ENCODE data around the gene NCOA6. TPM values are rescaled to one million over a fixed set of nuclear protein-coding genes. Genes with fewer than 3 reads are reported as not detected.
A peak's percentile ranks its signal among the peaks of the same experiment; 100 is the strongest.

The NCOA6 gene
- total and polyA plus RNA-seq, 5 donors from 2014 or later = 1.7 to 31.5 (median 3.9) TPM

- Mint-ChIP-seq H3K27ac (peak overlapping the region in 1 of 3 donors; percentile 61), H3K27me3 (no peaks in the 10 kb centered on the region), H3K4me1 (peaks cover 0 to 5% (median 3%) of the 10 kb centered on the region in 4 donors), H3K36me3 (peaks cover 37% of the 10 kb centered on the region), H3K9me3 (no peaks in the 10 kb centered on the region), H3K4me3 (no peak overlapping the region)
- ATAC-seq (ENCODE audit: low read depth in 2 of 2) = no peak
- Histone ChIP-seq H3K9me3 (ENCODE audit: control insufficient read depth in 2 of 2, low read length in 2 of 2) (no peaks in the 10 kb centered on the region), H3K27ac (ENCODE audit: insufficient read depth, low read length, poor library complexity, severe bottlenecking) (no peak overlapping the region), H3K27me3 (ENCODE audit: control insufficient read depth, insufficient read depth, low read length) (no peaks in the 10 kb centered on the region), H3K4me3 (ENCODE audit: low read depth, low read length) (no peak overlapping the region), H3K4me1 (ENCODE audit: control insufficient read depth, insufficient read depth, low read length, poor library complexity, severe bottlenecking) (no peaks in the 10 kb centered on the region), H3K36me3 (ENCODE audit: control insufficient read depth, insufficient read depth, low read length) (peaks cover 63% of the 10 kb centered on the region)
- DNase-seq = no peak
Observed at GRCh38 chr20:34751453-34751852, 74.0 kb downstream of the NCOA6 start.

GRCh38 chr20:34750484-34750883, 75.0 kb downstream of the NCOA6 start:
- H3K36me3 Mint-ChIP-seq = peaks cover 38% of the 10 kb centered on the region
- no peak for ATAC-seq (ENCODE audit: low read depth in 2 of 2)

GRCh38 chr20:34748709-34749108, 76.7 kb downstream of the NCOA6 start:
- Histone ChIP-seq H3K9me3 (ENCODE audit: control insufficient read depth in 2 of 2, low read length in 2 of 2) (no peaks in the 10 kb centered on the region), H3K27me3 (ENCODE audit: control insufficient read depth, insufficient read depth, low read length) (no peaks in the 10 kb centered on the region), H3K36me3 (ENCODE audit: control insufficient read depth, insufficient read depth, low read length) (peaks cover 58% of the 10 kb centered on the region), H3K4me1 (ENCODE audit: control insufficient read depth, insufficient read depth, low read length, poor library complexity, severe bottlenecking) (no peaks in the 10 kb centered on the region), H3K27ac (ENCODE audit: insufficient read depth, low read length, poor library complexity, severe bottlenecking) (no peak overlapping the region), H3K4me3 (ENCODE audit: low read depth, low read length) (no peak overlapping the region)
- H3K27me3 Mint-ChIP-seq = no peaks in the 10 kb centered on the region
- H3K4me1 Mint-ChIP-seq = peaks cover 0 to 5% (median 0%) of the 10 kb centered on the region in 4 donors
- no peak for ATAC-seq (ENCODE audit: low read depth in 2 of 2)
- no peak for DNase-seq
- peaks cover 45% of the 10 kb centered on the region for H3K36me3 Mint-ChIP-seq
- no peak overlapping the region for H3K4me3 Mint-ChIP-seq
- H3K27ac Mint-ChIP-seq = no peak overlapping the region
- no peaks in the 10 kb centered on the region for H3K9me3 Mint-ChIP-seq

More at GRCh38 chr20:34750484-34750883, 75.0 kb downstream of the NCOA6 start:
- Histone ChIP-seq H3K36me3 (ENCODE audit: control insufficient read depth, insufficient read depth, low read length) (peaks cover 66% of the 10 kb centered on the region), H3K27me3 (ENCODE audit: control insufficient read depth, insufficient read depth, low read length) (no peaks in the 10 kb centered on the region), H3K27ac (ENCODE audit: insufficient read depth, low read length, poor library complexity, severe bottlenecking) (no peak overlapping the region), H3K4me3 (ENCODE audit: low read depth, low read length) (no peak overlapping the region), H3K4me1 (ENCODE audit: control insufficient read depth, insufficient read depth, low read length, poor library complexity, severe bottlenecking) (no peaks in the 10 kb centered on the region), H3K9me3 (ENCODE audit: control insufficient read depth in 2 of 2, low read length in 2 of 2) (no peaks in the 10 kb centered on the region)
- no peaks in the 10 kb centered on the region for H3K27me3 Mint-ChIP-seq
- DNase-seq = no peak
- no peak overlapping the region for H3K4me3 Mint-ChIP-seq
- peak overlapping the region in 1 of 3 donors; percentile 26 for H3K27ac Mint-ChIP-seq
- no peaks in the 10 kb centered on the region for H3K9me3 Mint-ChIP-seq
- H3K4me1 Mint-ChIP-seq = peaks cover 0 to 5% (median 3%) of the 10 kb centered on the region in 4 donors

- no peak overlapping the region for H3K27ac ChIP-seq (ENCODE audit: insufficient read depth, low read length, poor library complexity, severe bottlenecking)
- peak overlapping the region in 2 of 3 donors; percentile 60 to 68 for H3K27ac Mint-ChIP-seq
- ATAC-seq (ENCODE audit: low read depth in 2 of 2) = no peak
- H3K4me3 ChIP-seq (ENCODE audit: low read depth, low read length) = no peak overlapping the region
- H3K9me3 ChIP-seq (ENCODE audit: control insufficient read depth in 2 of 2, low read length in 2 of 2) = no peaks in the 10 kb centered on the region
- H3K27me3 ChIP-seq (ENCODE audit: control insufficient read depth, insufficient read depth, low read length) = no peaks in the 10 kb centered on the region
- H3K4me3 Mint-ChIP-seq = no peak overlapping the region
- peaks cover 55% of the 10 kb centered on the region for H3K36me3 Mint-ChIP-seq
- peak in 1 of 3 donors; percentile 3 for DNase-seq
- no peaks in the 10 kb centered on the region for H3K4me1 ChIP-seq (ENCODE audit: control insufficient read depth, insufficient read depth, low read length, poor library complexity, severe bottlenecking)
- H3K36me3 ChIP-seq (ENCODE audit: control insufficient read depth, insufficient read depth, low read length) = peaks cover 64% of the 10 kb centered on the region
- no peaks in the 10 kb centered on the region for H3K27me3 Mint-ChIP-seq
- no peaks in the 10 kb centered on the region for H3K9me3 Mint-ChIP-seq
- peaks cover 0 to 5% (median 0%) of the 10 kb centered on the region in 4 donors for H3K4me1 Mint-ChIP-seq
Observed at GRCh38 chr20:34747479-34747878, 78.0 kb downstream of the NCOA6 start.

GRCh38 chr20:34746674-34747073, 78.8 kb downstream of the NCOA6 start:
- DNase-seq (no peak), ATAC-seq (ENCODE audit: low read depth in 2 of 2) (no peak)
- Mint-ChIP-seq H3K9me3 (no peaks in the 10 kb centered on the region), H3K4me3 (no peak overlapping the region), H3K27me3 (no peaks in the 10 kb centered on the region), H3K4me1 (peaks cover 0 to 3% (median 0%) of the 10 kb centered on the region in 4 donors), H3K27ac (peak overlapping the region in 1 of 3 donors; percentile 60), H3K36me3 (peaks cover 54% of the 10 kb centered on the region)
- H3K27me3 ChIP-seq (ENCODE audit: control insufficient read depth, insufficient read depth, low read length) = no peaks in the 10 kb centered on the region
- H3K4me3 ChIP-seq (ENCODE audit: low read depth, low read length) = no peak overlapping the region
- H3K36me3 ChIP-seq (ENCODE audit: control insufficient read depth, insufficient read depth, low read length) = peaks cover 68% of the 10 kb centered on the region
- no peak overlapping the region for H3K27ac ChIP-seq (ENCODE audit: insufficient read depth, low read length, poor library complexity, severe bottlenecking)
- no peaks in the 10 kb centered on the region for H3K4me1 ChIP-seq (ENCODE audit: control insufficient read depth, insufficient read depth, low read length, poor library complexity, severe bottlenecking)
- no peaks in the 10 kb centered on the region for H3K9me3 ChIP-seq (ENCODE audit: control insufficient read depth in 2 of 2, low read length in 2 of 2)

- DNase-seq (no peak), ATAC-seq (ENCODE audit: low read depth in 2 of 2) (no peak)
- H3K4me3 Mint-ChIP-seq = no peak overlapping the region
- no peak overlapping the region for H3K27ac Mint-ChIP-seq
- peaks cover 0 to 6% (median 0%) of the 10 kb centered on the region in 4 donors for H3K4me1 Mint-ChIP-seq
- no peaks in the 10 kb centered on the region for H3K9me3 ChIP-seq (ENCODE audit: control insufficient read depth in 2 of 2, low read length in 2 of 2)
- no peaks in the 10 kb centered on the region for H3K4me1 ChIP-seq (ENCODE audit: control insufficient read depth, insufficient read depth, low read length, poor library complexity, severe bottlenecking)
- H3K36me3 ChIP-seq (ENCODE audit: control insufficient read depth, insufficient read depth, low read length) = peaks cover 52% of the 10 kb centered on the region
- H3K27me3 Mint-ChIP-seq = no peaks in the 10 kb centered on the region
- H3K36me3 Mint-ChIP-seq = peaks cover 57% of the 10 kb centered on the region
- H3K27ac ChIP-seq (ENCODE audit: insufficient read depth, low read length, poor library complexity, severe bottlenecking) = no peak overlapping the region
- H3K9me3 Mint-ChIP-seq = no peaks in the 10 kb centered on the region
- H3K4me3 ChIP-seq (ENCODE audit: low read depth, low read length) = no peak overlapping the region
- H3K27me3 ChIP-seq (ENCODE audit: control insufficient read depth, insufficient read depth, low read length) = no peaks in the 10 kb centered on the region
Observed at GRCh38 chr20:34744847-34745246, 80.6 kb downstream of the NCOA6 start.

GRCh38 chr20:34744340-34744739, 81.1 kb downstream of the NCOA6 start:
- Mint-ChIP-seq H3K4me3 (no peak overlapping the region), H3K27ac (no peak overlapping the region), H3K36me3 (peaks cover 58% of the 10 kb centered on the region), H3K9me3 (no peaks in the 10 kb centered on the region), H3K4me1 (peaks cover 0 to 6% (median 0%) of the 10 kb centered on the region in 4 donors), H3K27me3 (no peaks in the 10 kb centered on the region)
- DNase-seq = no peak
- no peaks in the 10 kb centered on the region for H3K9me3 ChIP-seq (ENCODE audit: control insufficient read depth in 2 of 2, low read length in 2 of 2)
- H3K36me3 ChIP-seq (ENCODE audit: control insufficient read depth, insufficient read depth, low read length) = peaks cover 47% of the 10 kb centered on the region
- H3K4me3 ChIP-seq (ENCODE audit: low read depth, low read length) = no peak overlapping the region
- H3K4me1 ChIP-seq (ENCODE audit: control insufficient read depth, insufficient read depth, low read length, poor library complexity, severe bottlenecking) = no peaks in the 10 kb centered on the region
- no peaks in the 10 kb centered on the region for H3K27me3 ChIP-seq (ENCODE audit: control insufficient read depth, insufficient read depth, low read length)
- ATAC-seq (ENCODE audit: low read depth in 2 of 2) = no peak
- H3K27ac ChIP-seq (ENCODE audit: insufficient read depth, low read length, poor library complexity, severe bottlenecking) = no peak overlapping the region

GRCh38 chr20:34743039-34743438, 82.4 kb downstream of the NCOA6 start:
- Histone ChIP-seq H3K27ac (ENCODE audit: insufficient read depth, low read length, poor library complexity, severe bottlenecking) (no peak overlapping the region), H3K4me1 (ENCODE audit: control insufficient read depth, insufficient read depth, low read length, poor library complexity, severe bottlenecking) (no peaks in the 10 kb centered on the region), H3K36me3 (ENCODE audit: control insufficient read depth, insufficient read depth, low read length) (peaks cover 40% of the 10 kb centered on the region), H3K27me3 (ENCODE audit: control insufficient read depth, insufficient read depth, low read length) (no peaks in the 10 kb centered on the region), H3K9me3 (ENCODE audit: control insufficient read depth in 2 of 2, low read length in 2 of 2) (no peaks in the 10 kb centered on the region), H3K4me3 (ENCODE audit: low read depth, low read length) (no peak overlapping the region)
- Mint-ChIP-seq H3K27ac (no peak overlapping the region), H3K4me3 (no peak overlapping the region), H3K36me3 (peaks cover 50% of the 10 kb centered on the region), H3K4me1 (peaks cover 0 to 6% (median 0%) of the 10 kb centered on the region in 4 donors), H3K27me3 (no peaks in the 10 kb centered on the region), H3K9me3 (no peaks in the 10 kb centered on the region)
- ATAC-seq (ENCODE audit: low read depth in 2 of 2) (no peak), DNase-seq (no peak)
